GM13977 (cell line): ENCODE measurements around the gene CLGN.
"Not testable (repeated sequence)": the region's sequence is repeated elsewhere in the genome, so short reads cannot be mapped to it uniquely, and the experiment has no call there.

Experiments
- DNase-seq: peaks from one replicate; pipeline ENCODE4 v3.0.0; 2012; ENCODE audit warnings: low spot score
- CTCF ChIP-seq: IDR thresholded peaks from 2 replicates; pipeline ENCODE4 v1.5.1; 2012; ENCODE audit warnings: mild to moderate bottlenecking, control low read depth; ENCODE audit not compliant: insufficient read depth; ENCODE audit errors: extremely low read depth, missing control alignments
- in situ Hi-C: fragments of 300-500 bp; cut with MboI; formaldehyde crosslinking; loops from one replicate; pipeline ENCODE4 v1.12.0; 2022; ENCODE audit warnings: low sequenced_read_pairs, low pct_unique_long_range_greater_than_20kb, mixed read lengths, inconsistent platforms; ENCODE audit not compliant: unreplicated experiment

The CLGN gene

GRCh38 chr4:140426610-140427105, 790 bp downstream of the CLGN start:
- in situ Hi-C loops, result no loop called here
- no peak for TF ChIP-seq CTCF
- DNase-seq, result peak; percentile 22

- no peak for TF ChIP-seq CTCF
- no peak for DNase-seq
- in situ Hi-C loops, result no loop called here
Measured at GRCh38 chr4:140423106-140423505, 4.3 kb downstream of the CLGN start.

- in situ Hi-C loops, DNase-seq: not testable (repeated sequence)
Measured at GRCh38 chr4:140413130-140413969, 14.1 kb downstream of the CLGN start.

- in situ Hi-C loops, result no loop called here
- no peak for TF ChIP-seq CTCF
- DNase-seq, result no peak
Measured at GRCh38 chr4:140408974-140409373, 18.5 kb downstream of the CLGN start.

- DNase-seq, result no peak
- TF ChIP-seq CTCF, result no peak
- in situ Hi-C loops, result no loop called here
Measured at GRCh38 chr4:140406292-140406691, 21.2 kb downstream of the CLGN start.

GRCh38 chr4:140400111-140400510, 27.3 kb downstream of the CLGN start:
- TF ChIP-seq CTCF, result no peak
- no peak for DNase-seq
- in situ Hi-C loops, result no loop called here

- in situ Hi-C loops, result no loop called here
- DNase-seq, result no peak
- no peak for TF ChIP-seq CTCF
Measured at GRCh38 chr4:140395668-140396067, 31.8 kb downstream of the CLGN start.
